ENCODE results near the gene HAUS5.

- TF ChIP-seq, protein P1, sequence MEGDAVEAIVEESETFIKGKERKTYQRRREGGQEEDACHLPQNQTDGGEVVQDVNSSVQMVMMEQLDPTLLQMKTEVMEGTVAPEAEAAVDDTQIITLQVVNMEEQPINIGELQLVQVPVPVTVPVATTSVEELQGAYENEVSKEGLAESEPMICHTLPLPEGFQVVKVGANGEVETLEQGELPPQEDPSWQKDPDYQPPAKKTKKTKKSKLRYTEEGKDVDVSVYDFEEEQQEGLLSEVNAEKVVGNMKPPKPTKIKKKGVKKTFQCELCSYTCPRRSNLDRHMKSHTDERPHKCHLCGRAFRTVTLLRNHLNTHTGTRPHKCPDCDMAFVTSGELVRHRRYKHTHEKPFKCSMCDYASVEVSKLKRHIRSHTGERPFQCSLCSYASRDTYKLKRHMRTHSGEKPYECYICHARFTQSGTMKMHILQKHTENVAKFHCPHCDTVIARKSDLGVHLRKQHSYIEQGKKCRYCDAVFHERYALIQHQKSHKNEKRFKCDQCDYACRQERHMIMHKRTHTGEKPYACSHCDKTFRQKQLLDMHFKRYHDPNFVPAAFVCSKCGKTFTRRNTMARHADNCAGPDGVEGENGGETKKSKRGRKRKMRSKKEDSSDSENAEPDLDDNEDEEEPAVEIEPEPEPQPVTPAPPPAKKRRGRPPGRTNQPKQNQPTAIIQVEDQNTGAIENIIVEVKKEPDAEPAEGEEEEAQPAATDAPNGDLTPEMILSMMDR (conservative IDR thresholded peaks at IDR 0.05; ENCODE audit: low read length): no peak
- no peak for TF ChIP-seq EZH2phosphoT487 (IDR thresholded peaks at IDR 0.05; ENCODE audit: borderline replicate concordance, low read depth, low read length)
Observed at GRCh38 chr19:35587321-35587720, 25.2 kb upstream of the HAUS5 start.
